Naive thymus-derived CD4-positive, alpha-beta T cell (primary cell): Measurements from ENCODE around the gene ERRFI1. TPM values are rescaled to one million over a fixed set of nuclear protein-coding genes. Genes with fewer than 3 reads are reported as not detected.
"Not testable (repeated sequence)": the region's sequence is repeated elsewhere in the genome, so short reads cannot be mapped to it uniquely, and the experiment has no call there.

Source experiments
- ATAC-seq: fragments of 150-1000 bp; cut with Tn5 transposase; 2 replicates; pipeline ENCODE4 v1.10.0; 2021; ENCODE audit warnings: mild to moderate bottlenecking, moderate library complexity
- CTCF ChIA-PET: fragments of 350-600 bp; sonication (Branson Sonifier 250); formaldehyde crosslinking; loops from one replicate; lab custom pipeline; 2021; ENCODE audit warnings: antibody characterized with exemption; lab: Charles Lee
- POLR2A ChIA-PET: fragments of 350-600 bp; sonication (Branson Sonifier 250); formaldehyde crosslinking; loops from one replicate; lab custom pipeline; 2021; ENCODE audit warnings: antibody characterized with exemption, inconsistent platforms; lab: Charles Lee
- DNase-seq, 9 donors: peaks; one replicate each; pipeline versions ENCODE4 v3.0.0 to v3.0.0-alpha.2; 2020 to 2022; ENCODE audit warnings: mixed read lengths in 1 of 9
- H3K27ac ChIP-seq: one replicate; pipeline ENCODE4 v1.7.0; 2013; ENCODE audit warnings: mild to moderate bottlenecking, low read depth, low read length, moderate library complexity
- H3K27me3 ChIP-seq, 2 donors: one replicate each; pipeline ENCODE4 v1.7.0; 2013; ENCODE audit warnings: low read length in 2 of 2, mild to moderate bottlenecking in 2 of 2, moderate library complexity in 2 of 2; ENCODE audit not compliant: control insufficient read depth in 2 of 2, insufficient read depth in 2 of 2
- H3K36me3 ChIP-seq, 3 experiments: 1 replicate in 2 of 3; 2 replicates in 1 of 3; pipeline ENCODE4 v1.7.0; 2013; ENCODE audit warnings: low read length in 3 of 3, mild to moderate bottlenecking in 3 of 3, moderate library complexity in 1 of 3; ENCODE audit not compliant: insufficient read depth in 3 of 3, control insufficient read depth in 2 of 3
- H3K4me1 ChIP-seq, 2 donors: one replicate each; pipeline ENCODE4 v1.7.0; 2013; ENCODE audit warnings: low read length in 2 of 2, mild to moderate bottlenecking in 2 of 2, moderate library complexity in 1 of 2; ENCODE audit not compliant: control insufficient read depth in 2 of 2, insufficient read depth in 2 of 2
- H3K4me3 ChIP-seq: 2 replicates; pipeline ENCODE4 v1.7.0; 2013; ENCODE audit warnings: mild to moderate bottlenecking, low read length
- H3K9me3 ChIP-seq, 3 experiments: 1 replicate in 2 of 3; 2 replicates in 1 of 3; pipeline ENCODE4 v1.7.0; 2013; ENCODE audit warnings: low read length in 3 of 3; ENCODE audit not compliant: control insufficient read depth in 2 of 3
- H3K27ac Mint-ChIP-seq, 9 donors: one replicate each; pipeline ENCODE4 v1.8.0; 2020 to 2022; ENCODE audit warnings: mixed read lengths in 9 of 9, mild to moderate bottlenecking in 8 of 9, moderate library complexity in 5 of 9, inconsistent platforms in 2 of 9
- H3K27me3 Mint-ChIP-seq, 5 donors: one replicate each; pipeline ENCODE4 v1.8.0; 2021 to 2022; ENCODE audit warnings: mixed read lengths in 5 of 5, mild to moderate bottlenecking in 1 of 5
- H3K36me3 Mint-ChIP-seq, 5 donors: one replicate each; pipeline ENCODE4 v1.8.0; 2020 to 2022; ENCODE audit warnings: mixed read lengths in 5 of 5, mild to moderate bottlenecking in 3 of 5, inconsistent platforms in 1 of 5
- H3K4me1 Mint-ChIP-seq, 7 donors: one replicate each; pipeline ENCODE4 v1.8.0; 2020 to 2022; ENCODE audit warnings: mixed read lengths in 7 of 7, mild to moderate bottlenecking in 3 of 7, inconsistent platforms in 1 of 7
- H3K4me3 Mint-ChIP-seq, 10 donors: one replicate each; pipeline ENCODE4 v1.8.0; 2020 to 2022; ENCODE audit warnings: mild to moderate bottlenecking in 10 of 10, mixed read lengths in 10 of 10, moderate library complexity in 6 of 10, inconsistent platforms in 2 of 10
- H3K9me3 Mint-ChIP-seq, 11 donors: one replicate each; pipeline ENCODE4 v1.8.0; 2020 to 2022; ENCODE audit warnings: mixed read lengths in 11 of 11, mild to moderate bottlenecking in 4 of 11, inconsistent platforms in 1 of 11, moderate library complexity in 1 of 11
- intact Hi-C, 2 donors: fragments of 100-400 bp; cut with micrococcal nuclease; formaldehyde crosslinking; loops; one replicate each; pipeline ENCODE4 v1.15.1; 2023
- polyA plus RNA-seq, 2 donors: library from polyadenylated mRNA; unstranded; fragments of 300-500 nt; fragmentation: Illumina TruSeq; gene quantifications; one replicate each; pipeline ENCODE4 v1.2.3, GENCODE V29; 2021
- total RNA-seq, 6 experiments: library from RNA in 5 of 6; stranded (reverse) in 5 of 6; gene quantifications; 1 replicate in 5 of 6; 2 replicates in 1 of 6; pipeline ENCODE4 v1.2.3 and lab custom pipeline; 2021 to 2026

Gene ERRFI1
- total RNA-seq (1 to 10 TPM in 2 of 5 experiments, under 1 TPM in 3; 0.36 to 1.7 (median 0.98) TPM), polyA plus RNA-seq (under 1 TPM; 0.18 to 0.56 TPM), total RNA-seq (lab: John Stamatoyannopoulos, UW) (9.3 reads per million, percentile 34 among the genes with 10 or more reads in this experiment)

DNA sequence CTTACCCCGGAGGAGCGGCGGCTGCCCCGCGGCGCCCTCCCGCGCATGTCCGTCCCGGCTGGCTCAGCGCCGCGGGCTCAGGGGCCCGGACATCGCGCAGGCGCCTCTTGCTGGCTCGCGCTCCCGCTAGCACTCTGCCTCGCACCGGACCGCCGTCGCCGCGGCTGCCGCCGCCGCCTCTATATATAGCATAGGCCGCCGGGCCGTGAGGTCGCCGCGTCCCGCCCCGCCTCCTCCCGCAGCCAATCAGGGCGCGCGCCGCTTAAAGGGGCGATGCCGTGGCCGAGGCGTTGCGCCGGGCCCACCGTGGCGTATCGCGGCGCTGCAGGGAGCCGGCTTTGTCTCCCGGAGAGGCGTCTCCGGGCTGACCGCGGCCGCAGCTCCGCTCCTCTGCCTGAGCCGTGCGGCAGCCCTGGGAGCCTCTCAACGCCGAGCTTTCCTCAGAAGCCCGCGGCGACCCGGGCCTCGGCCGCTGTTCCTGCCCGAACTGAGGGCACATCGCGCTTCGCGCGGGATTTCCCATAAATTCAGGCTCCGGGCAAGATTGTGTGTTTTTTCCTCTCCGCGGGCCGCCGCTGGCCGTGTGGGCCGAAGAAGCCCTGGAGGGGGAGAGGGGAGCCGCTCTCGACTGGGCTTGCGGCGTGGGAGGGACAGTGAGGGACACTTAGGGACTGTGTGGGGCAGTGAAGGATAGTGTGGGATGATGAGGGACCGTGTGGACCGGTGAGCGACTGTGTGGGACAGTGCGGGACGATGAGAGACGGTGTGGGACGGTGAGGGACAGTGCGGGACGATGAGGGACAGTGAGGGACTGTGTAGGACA, at the start of gene ERRFI1:
TSS of gene ERRFI1 (minus strand) at position 157 of the 823 bp plus-strand sequence. CDS start 10,690 bp downstream, outside the sequence.
- Mint-ChIP-seq H3K27ac (peak within 1 kb of the TSS; percentile 16 to 89 (median 65)), H3K4me3 (peak within 1 kb of the TSS; percentile 78 to 96 (median 88)), H3K36me3 (peaks cover 0 to 5% (median 0%) of the 10 kb centered on the region in 5 donors), H3K9me3 (peaks cover 0 to 2% (median 0%) of the 10 kb centered on the region in 11 donors), H3K4me1 (peaks cover 7 to 12% (median 10%) of the 10 kb centered on the region in 7 donors), H3K27me3 (peaks cover 7 to 73% (median 23%) of the 10 kb centered on the region in 5 donors)
- Histone ChIP-seq H3K36me3 (no peaks in the 10 kb centered on the region), H3K4me1 (peaks cover 6 to 11% of the 10 kb centered on the region in 2 donors), H3K4me3 (peak within 1 kb of the TSS; percentile 36), H3K9me3 (no peaks in the 10 kb centered on the region), H3K27me3 (peaks cover 0 to 7% of the 10 kb centered on the region in 2 donors), H3K27ac (peak within 1 kb of the TSS; percentile 49)
- ATAC-seq: peak; percentile 97
- ChIA-PET CTCF (no interaction called here), POLR2A (no interaction called here)
- peak; percentile 70 to 92 (median 77) for DNase-seq
- intact Hi-C loops: loop anchor here (1.0 to 10.0 kb wide), 9 partner anchors 11 to 828 kb away; partner anchors contain the start of genes SLC45A1 (in 2 of the 2) and PARK7 (in 1 of the 2)

DNA sequence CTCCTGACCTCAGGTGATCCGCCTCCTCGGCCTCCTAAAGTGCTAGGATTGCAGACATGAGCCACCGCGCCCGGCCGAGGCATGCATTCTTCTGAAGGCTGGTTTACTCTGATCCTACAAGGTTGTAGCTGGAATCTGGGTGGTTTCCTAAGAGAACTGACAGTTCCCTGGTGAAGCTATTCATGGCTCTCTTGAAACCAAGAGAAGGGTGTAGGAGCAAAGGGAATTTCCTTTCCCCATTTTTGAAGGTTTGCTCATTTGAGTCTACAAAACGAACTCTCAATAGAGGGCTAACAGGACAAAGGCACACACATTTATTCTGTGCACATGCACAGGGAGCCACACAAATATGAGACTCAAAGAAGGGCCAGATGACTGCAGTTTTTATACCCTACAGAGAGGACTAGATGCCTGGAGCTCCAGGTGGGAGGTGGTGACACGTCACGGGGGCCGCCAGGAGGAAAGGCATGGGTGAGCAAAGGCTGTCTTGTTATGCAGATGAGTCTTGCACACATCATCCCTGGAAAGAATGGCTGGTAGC, 49.5 kb upstream of the ERRFI1 start:
- H3K27ac ChIP-seq: no peak overlapping the region
- Mint-ChIP-seq H3K4me1 (peaks cover 0 to 6% (median 0%) of the 10 kb centered on the region in 7 donors), H3K4me3 (no peak overlapping the region), H3K9me3 (peaks cover 0 to 1% (median 0%) of the 10 kb centered on the region in 11 donors), H3K27me3 (peaks cover 4 to 15% (median 10%) of the 10 kb centered on the region in 5 donors), H3K27ac (no peak overlapping the region), H3K36me3 (peaks cover 0 to 4% (median 0%) of the 10 kb centered on the region in 5 donors)
- H3K36me3 ChIP-seq: no peaks in the 10 kb centered on the region
- intact Hi-C loops: no loop called here
- no peak overlapping the region for H3K4me3 ChIP-seq
- POLR2A ChIA-PET: no interaction called here
- CTCF ChIA-PET: no interaction called here
- no peaks in the 10 kb centered on the region for H3K9me3 ChIP-seq
- no peaks in the 10 kb centered on the region for H3K4me1 ChIP-seq
- ATAC-seq: no peak
- no peak for DNase-seq
- H3K27me3 ChIP-seq: no peaks in the 10 kb centered on the region

DNA sequence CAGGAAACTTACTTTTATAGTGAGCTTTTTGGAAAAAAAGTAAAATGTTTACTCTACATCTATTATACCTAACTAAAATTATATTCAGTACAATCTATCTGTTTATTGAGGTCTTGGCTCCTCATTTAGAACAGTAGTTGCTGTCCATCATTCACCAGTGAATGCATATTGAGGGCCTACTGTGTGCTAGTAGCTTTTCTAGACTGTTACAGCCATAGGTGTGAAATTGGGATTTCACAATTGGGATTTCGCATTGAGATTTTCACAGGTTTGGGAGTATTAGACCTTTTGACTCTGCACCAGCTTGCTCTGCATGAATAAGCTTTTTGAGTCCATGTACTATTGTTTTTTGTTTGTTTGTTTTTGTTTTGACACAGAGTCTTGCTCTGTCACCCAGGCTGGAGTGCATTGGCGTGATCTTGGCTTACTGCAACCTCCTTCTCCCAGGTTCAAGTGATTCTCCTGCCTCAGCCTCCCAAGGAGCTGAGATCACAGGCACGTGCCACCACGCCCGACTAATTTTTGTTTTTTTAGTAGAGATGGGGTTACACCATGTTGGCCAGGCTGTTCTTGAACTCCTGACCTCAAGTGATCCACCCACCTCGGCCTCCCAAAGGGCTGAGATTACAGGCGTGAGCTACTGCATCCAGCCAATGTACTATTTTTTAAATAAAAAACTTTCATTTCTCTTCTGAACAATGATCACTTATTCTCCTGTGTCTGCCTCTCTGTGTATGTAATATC, 47.2 kb upstream of the ERRFI1 start:
- CTCF ChIA-PET: interaction anchor here (0.5 kb wide), 2 partner anchors 78 to 170 kb away, joined by 3 read pairs; no protein-coding TSS in a partner anchor
- Mint-ChIP-seq H3K9me3 (peaks cover 0 to 1% (median 0%) of the 10 kb centered on the region in 11 donors), H3K4me1 (peaks cover 0 to 6% (median 0%) of the 10 kb centered on the region in 7 donors), H3K4me3 (no peak overlapping the region), H3K36me3 (peaks cover 0 to 3% (median 0%) of the 10 kb centered on the region in 5 donors), H3K27me3 (peaks cover 4 to 13% (median 7%) of the 10 kb centered on the region in 5 donors), H3K27ac (peak overlapping the region in 1 of 9 donors; percentile 53)
- H3K27me3 ChIP-seq: no peaks in the 10 kb centered on the region
- no peaks in the 10 kb centered on the region for H3K4me1 ChIP-seq
- DNase-seq (no peak), ATAC-seq (no peak)
- no peak overlapping the region for H3K27ac ChIP-seq
- no peaks in the 10 kb centered on the region for H3K9me3 ChIP-seq
- intact Hi-C loops: no loop called here
- POLR2A ChIA-PET: interaction anchor here (0.7 kb wide), 1 partner anchor 124 kb away, joined by 3 read pairs; no protein-coding TSS in a partner anchor
- H3K36me3 ChIP-seq: no peaks in the 10 kb centered on the region
- no peak overlapping the region for H3K4me3 ChIP-seq

DNA sequence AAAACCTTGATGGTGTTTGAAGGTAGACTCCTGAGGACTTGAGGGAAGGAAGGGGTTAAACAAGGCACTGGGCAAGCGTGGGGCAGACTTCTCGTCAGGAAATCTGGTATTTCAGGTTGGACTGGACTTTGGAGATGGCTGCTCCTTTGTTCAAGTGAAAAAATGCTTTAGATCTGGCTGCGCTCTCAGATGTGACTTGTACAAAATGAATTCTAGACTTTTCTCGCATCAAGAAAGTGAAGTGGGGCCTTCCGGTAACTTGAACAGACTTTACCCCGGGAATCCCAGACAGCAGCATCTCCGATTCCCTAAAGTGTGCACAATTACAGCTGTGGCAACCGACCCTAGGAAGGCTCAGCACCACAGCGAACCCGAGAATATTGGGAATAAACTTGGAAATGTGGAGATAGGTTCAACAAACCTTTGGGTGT, 44.3 kb upstream of the ERRFI1 start:
- Mint-ChIP-seq H3K27ac (no peak overlapping the region), H3K4me3 (no peak overlapping the region), H3K4me1 (peaks cover 0 to 6% (median 0%) of the 10 kb centered on the region in 7 donors), H3K9me3 (peaks cover 0 to 3% (median 0%) of the 10 kb centered on the region in 11 donors), H3K27me3 (peaks cover 4 to 13% (median 10%) of the 10 kb centered on the region in 5 donors), H3K36me3 (peaks cover 0 to 7% (median 0%) of the 10 kb centered on the region in 5 donors)
- POLR2A ChIA-PET: no interaction called here
- intact Hi-C loops: no loop called here
- no peaks in the 10 kb centered on the region for H3K9me3 ChIP-seq
- no peaks in the 10 kb centered on the region for H3K27me3 ChIP-seq
- CTCF ChIA-PET: no interaction called here
- H3K27ac ChIP-seq: no peak overlapping the region
- H3K36me3 ChIP-seq: no peaks in the 10 kb centered on the region
- H3K4me3 ChIP-seq: no peak overlapping the region
- ATAC-seq: no peak
- no peak for DNase-seq
- H3K4me1 ChIP-seq: no peaks in the 10 kb centered on the region

GRCh38 chr1:8069614-8070320, 43.7 kb upstream of the ERRFI1 start:
- H3K4me3 Mint-ChIP-seq, H3K9me3 ChIP-seq, POLR2A ChIA-PET, DNase-seq, H3K27ac Mint-ChIP-seq, H3K36me3 ChIP-seq, H3K4me1 Mint-ChIP-seq, H3K4me1 ChIP-seq, ATAC-seq, H3K27ac ChIP-seq, H3K9me3 Mint-ChIP-seq, H3K27me3 ChIP-seq, intact Hi-C loops, CTCF ChIA-PET, H3K4me3 ChIP-seq, H3K36me3 Mint-ChIP-seq: not testable (repeated sequence)
- peaks cover 4 to 20% (median 10%) of the 10 kb centered on the region in 5 donors for H3K27me3 Mint-ChIP-seq

GRCh38 chr1:8065369-8065768, 39.3 kb upstream of the ERRFI1 start:
- ATAC-seq (no peak), DNase-seq (no peak)
- Mint-ChIP-seq H3K4me1 (peaks cover 0 to 2% (median 0%) of the 10 kb centered on the region in 7 donors), H3K27me3 (peaks cover 0 to 19% (median 3%) of the 10 kb centered on the region in 5 donors), H3K27ac (no peak overlapping the region), H3K4me3 (no peak overlapping the region), H3K9me3 (peaks cover 0 to 4% (median 0%) of the 10 kb centered on the region in 11 donors), H3K36me3 (peaks cover 0 to 4% (median 0%) of the 10 kb centered on the region in 5 donors)
- H3K4me3 ChIP-seq: no peak overlapping the region
- H3K4me1 ChIP-seq: no peaks in the 10 kb centered on the region
- ChIA-PET POLR2A (no interaction called here), CTCF (no interaction called here)
- H3K9me3 ChIP-seq: no peaks in the 10 kb centered on the region
- no peak overlapping the region for H3K27ac ChIP-seq
- no peaks in the 10 kb centered on the region for H3K27me3 ChIP-seq
- intact Hi-C loops: no loop called here
- H3K36me3 ChIP-seq: no peaks in the 10 kb centered on the region
